OCI-LY1 (cell line): Measurements from ENCODE around the gene SLC16A14.

Experiments
- CTCF ChIP-seq: fragments of 200-600 bp; sonication (generic), shearing (Covaris generic); IDR thresholded peaks from 2 replicates; pipeline ENCODE4 v1.5.1; 2017; ENCODE audit warnings: mild to moderate bottlenecking, antibody characterized with exemption, low read length, moderate library complexity, mixed read lengths
- EZH2 ChIP-seq: fragments of 200-600 bp; sonication (generic), shearing (Covaris generic); IDR thresholded peaks from 2 replicates; pipeline ENCODE4 v1.8.0; 2017; ENCODE audit warnings: borderline replicate concordance, mixed run types, mild to moderate bottlenecking, antibody characterized with exemption, low read length, moderate library complexity, mixed read lengths

- TF ChIP-seq CTCF (no peak), EZH2 (no peak)
These were observed 22.2 kb upstream of the SLC16A14 start for GRCh38 chr2:230090967-230091366.
